Epithelial cell of proximal tubule (primary cell): ENCODE results near the gene RNU4-1. TPM values are rescaled to one million over a fixed set of nuclear protein-coding genes. Genes with fewer than 3 reads are reported as not detected.

Source experiments
- DNase-seq: peaks from one replicate; pipeline ENCODE4 v3.0.0-alpha.2; 2011; ENCODE audit warnings: low read depth
- H3K4me3 ChIP-seq: 2 replicates; pipeline ENCODE4 v1.5.1; 2011; ENCODE audit warnings: low read depth, mild to moderate bottlenecking, low read length
- CTCF ChIP-seq: conservative IDR thresholded peaks from 2 replicates; pipeline ENCODE4 v1.5.1; 2012; ENCODE audit warnings: low read depth, mild to moderate bottlenecking, low read length
- total RNA-seq: library from RNA; depleted of rRNA; stranded (reverse); fragments of >200 nt; gene quantifications from 2 replicates; pipeline ENCODE4 v1.2.3, GENCODE V29; 2015

Gene RNU4-1
- total RNA-seq, 1 donor from 2014 or later: under 0.01 TPM

DNA sequence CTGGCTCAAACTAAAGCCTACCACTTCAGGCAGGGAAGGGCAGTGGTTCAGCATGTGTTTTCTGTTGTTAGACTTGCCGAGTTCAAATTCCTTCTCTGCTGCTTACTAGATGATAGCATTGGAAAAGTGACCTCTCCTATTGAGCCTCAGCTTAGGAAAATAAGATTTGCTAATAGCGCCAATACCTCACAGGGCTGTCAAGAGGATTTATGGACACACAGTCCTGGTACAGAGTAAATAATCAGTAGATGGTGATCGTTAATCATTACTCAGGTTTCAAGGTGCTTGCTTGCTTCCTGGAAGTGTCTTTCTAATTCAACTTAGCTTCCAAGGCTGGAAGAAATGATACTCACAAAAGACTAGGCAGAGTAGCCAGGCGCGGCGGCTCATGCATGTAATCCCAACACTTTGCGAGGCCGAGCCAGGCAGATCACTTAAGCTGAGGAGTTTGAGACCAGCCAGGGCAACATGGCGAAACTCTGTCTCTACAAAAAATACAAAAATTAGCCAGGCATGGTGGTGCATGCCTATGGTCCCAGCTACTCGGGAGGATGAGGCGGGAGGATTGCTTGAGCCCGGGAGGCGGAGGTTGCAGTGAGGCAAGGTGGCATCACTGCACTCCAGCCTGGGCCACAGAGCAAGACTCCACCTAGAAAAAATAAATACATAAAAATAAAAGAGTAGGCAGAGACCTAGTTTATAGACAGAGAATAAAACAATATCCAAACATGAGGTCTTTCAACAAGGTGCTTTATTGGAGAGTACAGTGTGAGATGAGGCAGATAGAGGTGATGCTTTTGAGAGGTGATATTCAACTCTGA, 28.6 kb upstream of the RNU4-1 start:
- peak; percentile 76 for DNase-seq
- no peak overlapping the region for H3K4me3 ChIP-seq
- no peak for TF ChIP-seq CTCF

DNA sequence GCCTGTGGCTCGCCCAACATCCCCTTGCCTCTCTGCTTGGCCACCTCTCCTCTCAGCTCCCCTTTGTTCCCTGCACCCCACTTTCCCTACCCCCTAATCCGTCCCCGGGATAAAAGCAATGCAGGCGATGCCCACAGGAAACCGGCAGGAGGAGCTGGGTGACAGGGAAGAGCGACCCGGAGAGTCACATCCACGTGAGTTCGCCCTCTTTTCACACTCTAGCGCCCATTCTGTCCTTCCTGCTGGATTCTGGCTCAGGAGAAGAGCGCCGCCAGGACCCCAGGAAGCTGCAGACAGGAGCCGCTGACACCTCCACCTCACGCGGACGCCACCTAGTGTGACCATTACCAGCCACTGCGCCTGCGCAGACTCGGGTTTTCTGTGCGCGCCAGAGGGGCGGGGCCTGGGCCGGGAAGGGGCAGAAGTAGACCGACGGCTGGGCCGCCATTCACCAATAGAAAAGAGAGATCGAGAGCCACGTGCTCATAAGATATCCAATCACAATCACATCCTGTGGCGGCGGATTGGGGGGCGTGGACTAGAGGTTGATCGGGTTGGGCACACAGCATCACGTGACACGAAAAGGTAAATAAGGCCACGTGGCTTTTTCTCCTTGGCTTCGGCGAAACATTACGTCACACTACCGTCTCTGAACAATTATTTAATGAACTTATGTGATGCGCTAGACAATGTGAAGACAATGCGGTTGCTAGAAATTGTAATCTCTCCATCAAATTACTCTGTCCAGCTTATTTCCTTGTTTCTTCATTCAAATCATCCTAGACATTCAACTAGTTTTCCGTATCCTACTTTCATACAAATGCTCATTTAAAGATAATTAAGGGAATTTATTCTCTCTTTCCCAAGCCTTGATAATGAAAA, 24.4 kb upstream of the RNU4-1 start:
- H3K4me3 ChIP-seq: peak overlapping the region; percentile 69
- DNase-seq: peak; percentile 94
- peak; percentile 51 for TF ChIP-seq CTCF

DNA sequence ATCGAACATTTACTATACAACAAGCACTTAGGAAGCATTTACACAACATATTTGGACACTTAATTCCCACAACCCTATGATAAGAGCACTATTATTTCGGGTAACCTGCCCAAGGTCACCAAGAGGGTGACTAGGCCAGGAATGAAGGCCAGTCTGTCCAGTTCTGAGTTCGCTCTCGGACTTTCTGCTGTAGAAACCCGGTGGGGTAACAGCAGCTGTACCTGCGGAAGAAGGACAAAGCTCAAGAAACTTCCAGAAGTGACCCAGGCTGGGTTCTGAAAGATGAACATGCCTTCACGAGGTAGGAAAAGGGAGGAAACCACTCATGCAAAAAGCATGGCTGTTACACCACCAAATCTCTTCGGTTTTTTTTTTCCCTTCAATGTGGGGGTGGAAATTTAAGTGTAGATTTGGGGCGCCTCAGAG, 23.8 kb upstream of the RNU4-1 start:
- no peak for DNase-seq
- H3K4me3 ChIP-seq: peak overlapping the region; percentile 69
- no peak for TF ChIP-seq CTCF

GRCh38 chr12:120314220-120314619, 21.2 kb upstream of the RNU4-1 start:
- H3K4me3 ChIP-seq: no peak overlapping the region
- TF ChIP-seq CTCF: peak; percentile 57
- DNase-seq: no peak

DNA sequence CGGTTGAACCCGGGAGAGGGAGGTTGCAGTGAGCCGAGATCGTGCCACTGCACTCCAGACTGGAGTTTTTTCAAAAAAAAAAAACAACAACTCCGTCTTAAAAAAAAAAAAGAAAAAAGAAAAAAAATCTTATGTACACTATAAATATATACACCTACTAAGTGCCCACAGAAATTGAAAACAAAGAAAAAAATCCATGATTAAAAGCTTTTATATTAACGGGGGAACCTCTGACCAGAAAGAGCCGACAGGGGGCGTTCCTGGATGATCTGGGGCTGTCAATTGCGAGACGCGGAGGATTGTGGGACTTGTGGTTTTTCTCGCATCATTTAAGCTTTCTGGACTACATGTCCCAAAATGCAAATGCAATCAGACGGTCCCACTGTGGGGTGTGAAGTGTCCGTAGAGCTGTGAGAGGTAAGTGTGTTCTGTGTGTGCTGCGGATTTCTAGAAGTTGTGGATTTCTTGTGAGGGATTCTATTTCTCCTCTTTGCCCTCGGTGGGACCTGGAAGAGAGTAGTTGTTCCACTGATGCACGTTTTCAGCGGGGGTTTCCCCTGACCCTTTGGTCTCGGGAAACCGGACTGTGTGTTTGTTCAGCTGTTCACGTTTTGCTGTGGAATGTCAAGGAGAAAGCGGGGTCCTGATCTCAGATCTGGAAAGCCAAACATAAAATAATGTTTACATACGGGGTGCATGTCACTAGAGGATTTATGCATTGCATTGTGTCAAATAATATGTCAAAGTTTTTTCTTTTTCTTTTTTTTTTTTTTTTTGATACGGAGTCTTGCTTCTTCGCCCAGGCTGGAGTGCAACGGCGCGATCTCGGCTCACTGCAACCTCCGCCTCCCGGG, 9.2 kb upstream of the RNU4-1 start, which contains the start of gene SIRT4:
TSS of gene SIRT4 (plus strand) at position 360 of the 854 bp plus-strand sequence. CDS start 1,241 bp downstream, outside the sequence.
- H3K4me3 ChIP-seq: peak within 1 kb of the TSS; percentile 79
- DNase-seq: peak; percentile 72
- TF ChIP-seq CTCF: peak; percentile 87

DNA sequence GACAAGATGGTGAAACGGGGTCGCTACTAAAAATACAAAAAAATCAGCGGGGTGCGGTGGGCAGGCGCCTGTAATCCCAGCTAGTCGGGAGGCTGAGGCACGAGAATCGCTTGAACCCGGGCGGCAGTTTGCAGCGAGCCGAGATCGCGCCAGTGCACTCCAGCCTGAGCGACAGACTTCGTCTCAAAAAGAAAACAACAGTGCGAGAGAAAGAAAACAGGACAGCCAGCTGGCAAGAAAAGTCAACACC, 701 bp downstream of the RNU4-1 start:
- DNase-seq: no peak
- H3K4me3 ChIP-seq: peak overlapping the region; percentile 61
- TF ChIP-seq CTCF: no peak
